Hepatic stellate cell (primary cell): Measurements from ENCODE around the gene SNIP1.
"Not testable (repeated sequence)": the region's sequence is repeated elsewhere in the genome, so short reads cannot be mapped to it uniquely, and the experiment has no call there.

Experiments used
- DNase-seq: peaks from one replicate; pipeline ENCODE4 v3.0.0; 2011; ENCODE audit warnings: low spot score

The SNIP1 gene

GRCh38 chr1:37559080-37559479 is 5.0 kb upstream of the SNIP1 start:
- DNase-seq, result no peak

GRCh38 chr1:37558411-37558810 is 4.3 kb upstream of the SNIP1 start:
- DNase-seq, result no peak

- DNase-seq, result no peak
Measured at GRCh38 chr1:37557402-37557801, 3.3 kb upstream of the SNIP1 start.

GRCh38 chr1:37556712-37557196 is 2.7 kb upstream of the SNIP1 start, which contains the start of gene DNALI1:
Gene DNALI1, plus strand, starts transcription at chr1:37556940. Its CDS starts 55 bp downstream, at chr1:37556995.
- peak; percentile 92 for DNase-seq

- no peak for DNase-seq
Measured at GRCh38 chr1:37553598-37553926, 531 bp downstream of the SNIP1 start.

GRCh38 chr1:37549341-37549740 is 4.8 kb downstream of the SNIP1 start:
- no peak for DNase-seq

- no peak for DNase-seq
Measured at GRCh38 chr1:37545019-37545418, 9.1 kb downstream of the SNIP1 start.

- no peak for DNase-seq
Measured at GRCh38 chr1:37544530-37544929, 9.6 kb downstream of the SNIP1 start.

- no peak for DNase-seq
Measured at GRCh38 chr1:37540036-37540785, 13.9 kb downstream of the SNIP1 start.

GRCh38 chr1:37539154-37539553 is 14.9 kb downstream of the SNIP1 start:
- not testable (repeated sequence) for DNase-seq

- no peak for DNase-seq
Measured at GRCh38 chr1:37537378-37537777, 16.7 kb downstream of the SNIP1 start.

GRCh38 chr1:37533317-37534093 is 20.6 kb downstream of the SNIP1 start:
- DNase-seq, result no peak

GRCh38 chr1:37532418-37533156 is 21.5 kb downstream of the SNIP1 start:
- not testable (repeated sequence) for DNase-seq

- not testable (repeated sequence) for DNase-seq
Measured at GRCh38 chr1:37529888-37530287, 24.2 kb downstream of the SNIP1 start.

- no peak for DNase-seq
Measured at GRCh38 chr1:37519613-37520012, 34.5 kb downstream of the SNIP1 start.

- not testable (repeated sequence) for DNase-seq
Measured at GRCh38 chr1:37518929-37519328, 35.2 kb downstream of the SNIP1 start.

GRCh38 chr1:37518241-37518640 is 35.9 kb downstream of the SNIP1 start:
- DNase-seq, result not testable (repeated sequence)

- DNase-seq, result no peak
Measured at GRCh38 chr1:37517569-37517968, 36.5 kb downstream of the SNIP1 start.

- DNase-seq, result no peak
Measured at GRCh38 chr1:37515185-37516034, 38.7 kb downstream of the SNIP1 start.

GRCh38 chr1:37514350-37515184 is 39.5 kb downstream of the SNIP1 start, which contains the start of gene MEAF6:
Gene MEAF6, minus strand, starts transcription at chr1:37514766. Its CDS starts 20 bp downstream, at chr1:37514746.
- peak; percentile 94 for DNase-seq
